ENCODE results near the gene CFAP221.

Gene CFAP221

GRCh38 chr2:119700866-119701265, 156.6 kb downstream of the CFAP221 start:
- no peak overlapping the region for H3K4me3 ChIP-seq (ENCODE audit: low read depth, low read length)
- DNase-seq (ENCODE audit: low read depth, low spot score) = no peak
- in situ Hi-C loops (cut with HindIII; ENCODE audit: low sequenced_read_pairs) = no loop called here
- TF ChIP-seq CTCF (IDR thresholded peaks at IDR 0.05; ENCODE audit: low read depth, low read length) = no peak

GRCh38 chr2:119701352-119701751, 157.1 kb downstream of the CFAP221 start:
- in situ Hi-C loops (cut with HindIII; ENCODE audit: low sequenced_read_pairs) = no loop called here
- no peak overlapping the region for H3K4me3 ChIP-seq (ENCODE audit: low read depth, low read length)
- no peak for TF ChIP-seq CTCF (IDR thresholded peaks at IDR 0.05; ENCODE audit: low read depth, low read length)

GRCh38 chr2:119702203-119702917, 158.1 kb downstream of the CFAP221 start:
- no peak for DNase-seq (ENCODE audit: low read depth, low spot score)
- in situ Hi-C loops (cut with HindIII; ENCODE audit: low sequenced_read_pairs) = no loop called here
- no peak for TF ChIP-seq CTCF (IDR thresholded peaks at IDR 0.05; ENCODE audit: low read depth, low read length)
- no peak overlapping the region for H3K4me3 ChIP-seq (ENCODE audit: low read depth, low read length)

More at GRCh38 chr2:119701352-119701751, 157.1 kb downstream of the CFAP221 start:
- no peak for DNase-seq (ENCODE audit: low read depth, low spot score)

GRCh38 chr2:119702918-119703401, 158.7 kb downstream of the CFAP221 start:
- TF ChIP-seq CTCF (IDR thresholded peaks at IDR 0.05; ENCODE audit: low read depth, low read length) = peak; percentile 97

GRCh38 chr2:119703526-119703925, 159.3 kb downstream of the CFAP221 start:
- H3K4me3 ChIP-seq (ENCODE audit: low read depth, low read length) = no peak overlapping the region
- in situ Hi-C loops (cut with HindIII; ENCODE audit: low sequenced_read_pairs) = no loop called here
- DNase-seq (ENCODE audit: low read depth, low spot score) = no peak
- TF ChIP-seq CTCF (IDR thresholded peaks at IDR 0.05; ENCODE audit: low read depth, low read length) = no peak

More at GRCh38 chr2:119702918-119703401, 158.7 kb downstream of the CFAP221 start:
- in situ Hi-C loops (cut with HindIII; ENCODE audit: low sequenced_read_pairs) = no loop called here
- DNase-seq (ENCODE audit: low read depth, low spot score) = peak; percentile 56
- H3K4me3 ChIP-seq (ENCODE audit: low read depth, low read length) = no peak overlapping the region

GRCh38 chr2:119704670-119705120, 160.4 kb downstream of the CFAP221 start:
- in situ Hi-C loops (cut with HindIII; ENCODE audit: low sequenced_read_pairs) = no loop called here
- TF ChIP-seq CTCF (IDR thresholded peaks at IDR 0.05; ENCODE audit: low read depth, low read length) = no peak
- DNase-seq (ENCODE audit: low read depth, low spot score) = peak; percentile 76
- no peak overlapping the region for H3K4me3 ChIP-seq (ENCODE audit: low read depth, low read length)
